Measurements from ENCODE around the gene CFAP97D2.
"Not testable (repeated sequence)": the region's sequence is repeated elsewhere in the genome, so short reads cannot be mapped to it uniquely, and the experiment has no call there.

Gene CFAP97D2

GRCh38 chr13:114151565-114152284, 27.3 kb upstream of the CFAP97D2 start:
- Histone ChIP-seq H3K27ac (ENCODE audit: low read depth, low read length, severe bottlenecking) (no peak overlapping the region), H3K36me3 (ENCODE audit: control insufficient read depth, insufficient read depth, low read length) (no peaks in the 10 kb centered on the region), H3K4me3 (ENCODE audit: extremely low read depth, insufficient read depth, low read length, poor library complexity, severe bottlenecking) (no peak overlapping the region), H3K4me1 (ENCODE audit: control insufficient read depth, insufficient read depth, low read length, poor library complexity, severe bottlenecking) (no peaks in the 10 kb centered on the region), H3K9me3 (ENCODE audit: control insufficient read depth, low read length) (no peaks in the 10 kb centered on the region)
- 92 to 94% methylated on average over 24 to 27 of the region's 28 CpGs for WGBS, 2 experiments (ENCODE audit: insufficient coverage in 2 of 2)

- Histone ChIP-seq H3K36me3 (ENCODE audit: control insufficient read depth, insufficient read depth, low read length) (no peaks in the 10 kb centered on the region), H3K9me3 (ENCODE audit: control insufficient read depth, low read length) (no peaks in the 10 kb centered on the region), H3K4me3 (ENCODE audit: extremely low read depth, insufficient read depth, low read length, poor library complexity, severe bottlenecking) (no peak overlapping the region), H3K27ac (ENCODE audit: low read depth, low read length, severe bottlenecking) (no peak overlapping the region), H3K4me1 (ENCODE audit: control insufficient read depth, insufficient read depth, low read length, poor library complexity, severe bottlenecking) (no peaks in the 10 kb centered on the region)
- WGBS, 2 experiments (ENCODE audit: insufficient coverage in 2 of 2): 84 to 90% methylated on average over 7 of the region's 7 CpGs
These were observed 26.8 kb upstream of the CFAP97D2 start for GRCh38 chr13:114152285-114152645.

GRCh38 chr13:114152831-114153371, 26.2 kb upstream of the CFAP97D2 start:
- H3K27ac ChIP-seq (ENCODE audit: low read depth, low read length, severe bottlenecking): no peak overlapping the region
- WGBS, 2 experiments (ENCODE audit: insufficient coverage in 2 of 2): 70 to 74% methylated on average over 18 of the region's 20 CpGs

GRCh38 chr13:114153485-114154080, 25.5 kb upstream of the CFAP97D2 start:
- WGBS, 2 experiments (ENCODE audit: insufficient coverage in 2 of 2): 89 to 100% methylated on average over 2 of the region's 6 CpGs
- Histone ChIP-seq H3K9me3 (ENCODE audit: control insufficient read depth, low read length) (no peaks in the 10 kb centered on the region), H3K36me3 (ENCODE audit: control insufficient read depth, insufficient read depth, low read length) (no peaks in the 10 kb centered on the region), H3K4me1 (ENCODE audit: control insufficient read depth, insufficient read depth, low read length, poor library complexity, severe bottlenecking) (no peaks in the 10 kb centered on the region), H3K4me3 (ENCODE audit: extremely low read depth, insufficient read depth, low read length, poor library complexity, severe bottlenecking) (no peak overlapping the region), H3K27ac (ENCODE audit: low read depth, low read length, severe bottlenecking) (no peak overlapping the region)

More at GRCh38 chr13:114152831-114153371, 26.2 kb upstream of the CFAP97D2 start:
- no peak overlapping the region for H3K4me3 ChIP-seq (ENCODE audit: extremely low read depth, insufficient read depth, low read length, poor library complexity, severe bottlenecking)
- H3K9me3 ChIP-seq (ENCODE audit: control insufficient read depth, low read length): no peaks in the 10 kb centered on the region
- H3K4me1 ChIP-seq (ENCODE audit: control insufficient read depth, insufficient read depth, low read length, poor library complexity, severe bottlenecking): no peaks in the 10 kb centered on the region
- H3K36me3 ChIP-seq (ENCODE audit: control insufficient read depth, insufficient read depth, low read length): no peaks in the 10 kb centered on the region

GRCh38 chr13:114154476-114154875, 24.6 kb upstream of the CFAP97D2 start:
- WGBS, 2 experiments (ENCODE audit: insufficient coverage in 2 of 2): 92 to 97% methylated on average over 6 of the region's 9 CpGs
- H3K36me3 ChIP-seq (ENCODE audit: control insufficient read depth, insufficient read depth, low read length): no peaks in the 10 kb centered on the region
- H3K27ac ChIP-seq (ENCODE audit: low read depth, low read length, severe bottlenecking): no peak overlapping the region

GRCh38 chr13:114155320-114155719, 23.7 kb upstream of the CFAP97D2 start:
- no peaks in the 10 kb centered on the region for H3K4me1 ChIP-seq (ENCODE audit: control insufficient read depth, insufficient read depth, low read length, poor library complexity, severe bottlenecking)
- H3K27ac ChIP-seq (ENCODE audit: low read depth, low read length, severe bottlenecking): no peak overlapping the region
- no peak overlapping the region for H3K4me3 ChIP-seq (ENCODE audit: extremely low read depth, insufficient read depth, low read length, poor library complexity, severe bottlenecking)
- H3K36me3 ChIP-seq (ENCODE audit: control insufficient read depth, insufficient read depth, low read length): no peaks in the 10 kb centered on the region
- no peaks in the 10 kb centered on the region for H3K9me3 ChIP-seq (ENCODE audit: control insufficient read depth, low read length)
- no CpG with 5 or more reads among the region's 3 CpGs for WGBS, 2 experiments (ENCODE audit: insufficient coverage in 2 of 2)

More at GRCh38 chr13:114154476-114154875, 24.6 kb upstream of the CFAP97D2 start:
- Histone ChIP-seq H3K4me1 (ENCODE audit: control insufficient read depth, insufficient read depth, low read length, poor library complexity, severe bottlenecking) (no peaks in the 10 kb centered on the region), H3K4me3 (ENCODE audit: extremely low read depth, insufficient read depth, low read length, poor library complexity, severe bottlenecking) (no peak overlapping the region), H3K9me3 (ENCODE audit: control insufficient read depth, low read length) (no peaks in the 10 kb centered on the region)

GRCh38 chr13:114155926-114156883, 22.9 kb upstream of the CFAP97D2 start:
- Histone ChIP-seq H3K4me3 (ENCODE audit: extremely low read depth, insufficient read depth, low read length, poor library complexity, severe bottlenecking) (no peak overlapping the region), H3K36me3 (ENCODE audit: control insufficient read depth, insufficient read depth, low read length) (no peaks in the 10 kb centered on the region), H3K9me3 (ENCODE audit: control insufficient read depth, low read length) (no peaks in the 10 kb centered on the region), H3K4me1 (ENCODE audit: control insufficient read depth, insufficient read depth, low read length, poor library complexity, severe bottlenecking) (no peaks in the 10 kb centered on the region), H3K27ac (ENCODE audit: low read depth, low read length, severe bottlenecking) (no peak overlapping the region)
- WGBS, 2 experiments (ENCODE audit: insufficient coverage in 2 of 2): 78 to 84% methylated on average over 6 to 9 of the region's 19 CpGs

GRCh38 chr13:114157869-114158495, 21.1 kb upstream of the CFAP97D2 start:
- Histone ChIP-seq H3K27ac (ENCODE audit: low read depth, low read length, severe bottlenecking) (no peak overlapping the region), H3K36me3 (ENCODE audit: control insufficient read depth, insufficient read depth, low read length) (no peaks in the 10 kb centered on the region), H3K9me3 (ENCODE audit: control insufficient read depth, low read length) (no peaks in the 10 kb centered on the region), H3K4me1 (ENCODE audit: control insufficient read depth, insufficient read depth, low read length, poor library complexity, severe bottlenecking) (no peaks in the 10 kb centered on the region), H3K4me3 (ENCODE audit: extremely low read depth, insufficient read depth, low read length, poor library complexity, severe bottlenecking) (no peak overlapping the region)
- 75 to 80% methylated on average over 8 to 9 of the region's 11 CpGs for WGBS, 2 experiments (ENCODE audit: insufficient coverage in 2 of 2)

GRCh38 chr13:114158869-114159666, 20.0 kb upstream of the CFAP97D2 start:
- not testable (repeated sequence) for H3K4me1 ChIP-seq (ENCODE audit: control insufficient read depth, insufficient read depth, low read length, poor library complexity, severe bottlenecking); H3K27ac ChIP-seq (ENCODE audit: low read depth, low read length, severe bottlenecking); H3K36me3 ChIP-seq (ENCODE audit: control insufficient read depth, insufficient read depth, low read length); H3K4me3 ChIP-seq (ENCODE audit: extremely low read depth, insufficient read depth, low read length, poor library complexity, severe bottlenecking); H3K9me3 ChIP-seq (ENCODE audit: control insufficient read depth, low read length)
- WGBS, 2 experiments (ENCODE audit: insufficient coverage in 2 of 2): 72 to 93% methylated on average over 6 to 8 of the region's 13 CpGs
